ACHN (cell line): ENCODE data around the gene MYMX.

Experiments
- DNase-seq: peaks from one replicate; pipeline ENCODE4 v3.0.0-alpha.2; 2015
- in situ Hi-C: cut with HindIII; loops from 2 replicates; pipeline ENCODE4 v1.10.0; 2017; ENCODE audit warnings: low sequenced_read_pairs, low pct_ligation_motif_present, low pct_unique_long_range_greater_than_20kb

MYMX gene

GRCh38 chr6:44207966-44208365, 8.8 kb upstream of the MYMX start:
- in situ Hi-C loops, result no loop called here
- no peak for DNase-seq

- in situ Hi-C loops, result no loop called here
Measured at GRCh38 chr6:44211284-44211683, 5.4 kb upstream of the MYMX start.

GRCh38 chr6:44214307-44214706, 2.4 kb upstream of the MYMX start:
- in situ Hi-C loops, result no loop called here
- DNase-seq, result no peak

More at GRCh38 chr6:44211284-44211683, 5.4 kb upstream of the MYMX start:
- no peak for DNase-seq

- no peak for DNase-seq
- in situ Hi-C loops, result no loop called here
Measured at GRCh38 chr6:44217332-44218143, 812 bp downstream of the MYMX start.

GRCh38 chr6:44219053-44219814, 2.5 kb downstream of the MYMX start:
- peak; percentile 81 for DNase-seq
- in situ Hi-C loops, result no loop called here

- in situ Hi-C loops, result no loop called here
Measured at GRCh38 chr6:44219815-44220784, 3.4 kb downstream of the MYMX start.

GRCh38 chr6:44220913-44221290, 4.2 kb downstream of the MYMX start:
- no peak for DNase-seq
- in situ Hi-C loops, result no loop called here

More at GRCh38 chr6:44219815-44220784, 3.4 kb downstream of the MYMX start:
- DNase-seq, result no peak

GRCh38 chr6:44221291-44221960, 4.7 kb downstream of the MYMX start:
- in situ Hi-C loops, result no loop called here
- DNase-seq, result peak; percentile 89

GRCh38 chr6:44221961-44222335, 5.2 kb downstream of the MYMX start:
- no peak for DNase-seq
- in situ Hi-C loops, result no loop called here

GRCh38 chr6:44222486-44223318, 6.0 kb downstream of the MYMX start:
- DNase-seq, result peak; percentile 23
- in situ Hi-C loops, result no loop called here

GRCh38 chr6:44223319-44224028, 6.7 kb downstream of the MYMX start, which contains the start of gene SLC29A1:
SLC29A1 (plus strand) TSS chr6:44223595; CDS start chr6:44227314, 3,719 bp downstream.
- peak; percentile 72 for DNase-seq
- in situ Hi-C loops, result no loop called here

GRCh38 chr6:44224029-44224964, 7.6 kb downstream of the MYMX start:
- in situ Hi-C loops, result no loop called here
- peak; percentile 15 for DNase-seq

- no peak for DNase-seq
- in situ Hi-C loops, result no loop called here
Measured at GRCh38 chr6:44224965-44225305, 8.2 kb downstream of the MYMX start.

GRCh38 chr6:44225579-44226325, 9.0 kb downstream of the MYMX start:
- no peak for DNase-seq
- in situ Hi-C loops, result no loop called here

- DNase-seq, result no peak
Measured at GRCh38 chr6:44226368-44227147, 9.8 kb downstream of the MYMX start.

More at GRCh38 chr6:44226368-44227147, 9.8 kb downstream of the MYMX start:
- in situ Hi-C loops, result no loop called here
